SW 1271 (cell line): ENCODE measurements around the gene CRY1.

ENCODE experiments used
- DNase-seq, 2 experiments: peaks; one replicate each; lab custom pipeline; 2025; lab: John Stamatoyannopoulos, UW

CRY1 gene

GRCh38 chr12:107093417-107094182 is at the start of gene CRY1:
Gene CRY1, minus strand, starts transcription at chr12:107093549. Its CDS starts 588 bp downstream, at chr12:107092961.
- peak; percentile 83 to 93 for DNase-seq

- DNase-seq = no peak
These were observed 46.4 kb upstream of the CRY1 start for GRCh38 chr12:107139787-107140186.

GRCh38 chr12:107138990-107139389 is 45.6 kb upstream of the CRY1 start:
- DNase-seq = no peak

GRCh38 chr12:107135177-107135576 is 41.8 kb upstream of the CRY1 start:
- no peak for DNase-seq

GRCh38 chr12:107134558-107134957 is 41.2 kb upstream of the CRY1 start:
- peak in 1 of 2 experiments; percentile 39 for DNase-seq

- peak in 1 of 2 experiments; percentile 22 for DNase-seq
These were observed 40.1 kb upstream of the CRY1 start for GRCh38 chr12:107133462-107133861.

GRCh38 chr12:107131832-107132616 is 38.7 kb upstream of the CRY1 start:
- DNase-seq = peak in 1 of 2 experiments; percentile 56

GRCh38 chr12:107130830-107131611 is 37.7 kb upstream of the CRY1 start:
- DNase-seq = no peak

GRCh38 chr12:107129315-107129930 is 36.1 kb upstream of the CRY1 start:
- DNase-seq = no peak

- DNase-seq = no peak
These were observed 34.4 kb upstream of the CRY1 start for GRCh38 chr12:107127482-107128430.

- DNase-seq = peak in 1 of 2 experiments; percentile 20
These were observed 33.6 kb upstream of the CRY1 start for GRCh38 chr12:107126796-107127481.

GRCh38 chr12:107125833-107126232 is 32.5 kb upstream of the CRY1 start:
- DNase-seq = no peak

- DNase-seq = no peak
These were observed 29.2 kb upstream of the CRY1 start for GRCh38 chr12:107122452-107122958.

- no peak for DNase-seq
These were observed 25.7 kb upstream of the CRY1 start for GRCh38 chr12:107119091-107119490.

- no peak for DNase-seq
These were observed 25.3 kb upstream of the CRY1 start for GRCh38 chr12:107118624-107119023.

- DNase-seq = no peak
These were observed 21.8 kb upstream of the CRY1 start for GRCh38 chr12:107115119-107115518.

- DNase-seq = no peak
These were observed 18.0 kb upstream of the CRY1 start for GRCh38 chr12:107111314-107111713.

- DNase-seq = no peak
These were observed 16.7 kb upstream of the CRY1 start for GRCh38 chr12:107109726-107110719.
